Pancreas (tissue), 10 donors: Measurements from ENCODE around the gene SDC4. TPM values are rescaled to one million over a fixed set of nuclear protein-coding genes. Genes with fewer than 3 reads are reported as not detected.

Source experiments
- ATAC-seq, 4 donors: fragments of 200-7000 bp; cut with Tn5 transposase; one replicate each; pipeline versions ENCODE4 v1.8.0 to v1.9.1; 2020; ENCODE audit warnings: mild to moderate bottlenecking in 4 of 4, moderate library complexity in 4 of 4
- DNase-seq, 6 donors: peaks; one replicate each; pipeline ENCODE4 v3.0.0-alpha.2; 2020
- FAIRE-seq: peaks from 2 replicates; lab custom pipeline; 2012; peaks lifted over from hg19 to GRCh38; lab: Jason Lieb, UNC
- H3K27ac ChIP-seq, 4 donors: fragments of 200-600 bp; sonication (generic); 1 replicate in 3 of 4; 2 replicates in 1 of 4; pipeline versions ENCODE4 v1.5.0 to v1.8.0; 2020
- H3K27me3 ChIP-seq, 4 donors: fragments of 200-600 bp; one replicate each; pipeline ENCODE4 v1.8.0; 2021
- H3K36me3 ChIP-seq, 3 donors: fragments of 200-600 bp; sonication (generic) in 1 of 3; one replicate each; pipeline versions ENCODE4 v1.5.0 to v1.8.0; 2020 to 2021
- H3K4me1 ChIP-seq, 3 donors: fragments of 200-600 bp; one replicate each; pipeline ENCODE4 v1.8.0; 2021
- H3K4me3 ChIP-seq, 4 donors: fragments of 200-600 bp; sonication (generic) in 2 of 4; one replicate each; pipeline versions ENCODE4 v1.5.0 to v1.8.0; 2020 to 2021
- H3K9me3 ChIP-seq, 4 donors: fragments of 200-600 bp; one replicate each; pipeline ENCODE4 v1.8.0; 2021
- CTCF ChIP-seq, 4 donors: fragments of 200-600 bp; sonication (generic) in 3 of 4; IDR thresholded peaks; one replicate each; pipeline versions ENCODE4 v1.5.0 to v1.8.0; 2021; ENCODE audit warnings: antibody characterized with exemption in 4 of 4
- WGBS, 2 donors: extraction: QIAGEN DNeasy Blood & Tissue Kit; methylation state at CpG; one replicate each; pipeline ENCODE4 v1.1.7; 2013; 5-methylcytosine and 5-hydroxymethylcytosine counted together
- intact Hi-C, 3 donors: fragments of 100-400 bp; cut with DNase I; formaldehyde crosslinking; loops; one replicate each; pipeline versions ENCODE4 v1.11.1 to v1.14.2; 2022
- polyA plus RNA-seq, 2 donors: library from polyadenylated mRNA; stranded (reverse); fragments of 200-250 nt; gene quantifications; one replicate each; pipeline ENCODE4 v1.2.3, GENCODE V29; 2013
- total RNA-seq, 6 donors: library from RNA; stranded (reverse); fragmentation: NEBNext Ultra II Directional in 4 of 6; extraction: Animal tissue kit (Norgen Biotek cat#: 25700) in 4 of 6; gene quantifications; one replicate each; pipeline versions ENCODE4 v1.2.1 to v1.2.4, GENCODE V29; 2021 to 2023
- donor health status: healthy with polysubstance abuse.
- donor health status: DM: no; HTN: no; CAD: no; lungs with moderate emphysema.
- donor health status: DM: no; HTN: no; CAD: no.
- donor health status: control.
- donor health status: control.
- donor health status: Bipolar disorder and iron deficiency.
- donor health status: DM: yes; HTN: yes; CAD: no.
- donor health status: DM: no; HTN: no; CAD: no.
- donor health status: DM: no; HTN: no; CAD: no.
- donor health status: DM: yes; HTN: yes; CAD: no.

SDC4 gene
- total and polyA plus RNA-seq, 8 donors = 48.2 to 208 (median 55.0) TPM

GRCh38 chr20:45342855-45343531 lies 5.2 kb downstream of the SDC4 start:
- intact Hi-C loops = no loop called here
- H3K27ac ChIP-seq = peak overlapping the region; percentile 87 to 98 (median 94)
- ATAC-seq (peak in 1 of 4 donors; percentile 0), DNase-seq (peak in 5 of 6 donors; percentile 71 to 85 (median 82)), FAIRE-seq (no peak)
- 11 to 14% methylated on average over 6 of the region's 6 CpGs for WGBS, 2 donors
- H3K4me3 ChIP-seq = peak overlapping the region in 2 of 4 donors; percentile 84 to 92
- no peaks in the 10 kb centered on the region for H3K36me3 ChIP-seq
- no peaks in the 10 kb centered on the region for H3K9me3 ChIP-seq
- no peaks in the 10 kb centered on the region for H3K27me3 ChIP-seq
- H3K4me1 ChIP-seq = peaks cover 38 to 59% (median 58%) of the 10 kb centered on the region in 3 donors
- no peak for TF ChIP-seq CTCF (IDR thresholded peaks at IDR 0.05)

- ATAC-seq = peak; percentile 59 to 66 (median 60)
- Histone ChIP-seq H3K36me3 (no peaks in the 10 kb centered on the region), H3K4me1 (peaks cover 46 to 67% (median 66%) of the 10 kb centered on the region in 3 donors), H3K9me3 (no peaks in the 10 kb centered on the region), H3K27ac (peak overlapping the region; percentile 87 to 98 (median 94)), H3K4me3 (peak overlapping the region in 3 of 4 donors; percentile 8 to 92 (median 84)), H3K27me3 (no peaks in the 10 kb centered on the region)
- TF ChIP-seq CTCF (IDR thresholded peaks at IDR 0.05) = no peak
- peak; percentile 80 to 94 (median 88) for DNase-seq
- 6 to 10% methylated on average over 16 of the region's 16 CpGs for WGBS, 2 donors
- intact Hi-C loops = no loop called here
- FAIRE-seq = no peak
Observed at GRCh38 chr20:45341939-45342854, 6.0 kb downstream of the SDC4 start.

DNA sequence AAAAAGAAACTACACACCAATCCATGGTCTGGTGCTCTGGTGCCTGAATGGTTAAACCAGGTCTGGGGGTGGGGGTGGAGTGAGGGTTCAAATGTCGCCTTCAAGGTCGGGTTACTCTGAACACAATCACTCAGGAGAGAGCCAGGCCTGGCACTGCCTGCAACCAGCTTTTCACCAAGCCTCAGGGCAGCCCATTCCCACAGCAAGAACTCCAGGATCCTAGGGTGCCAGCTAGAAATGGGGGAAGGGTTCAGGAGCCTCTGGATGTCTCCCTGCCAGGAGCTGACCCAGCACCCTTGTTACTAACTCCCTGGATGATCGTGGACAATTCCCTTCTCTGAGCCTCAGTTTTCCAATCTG lies 6.7 kb downstream of the SDC4 start:
- no peaks in the 10 kb centered on the region for H3K36me3 ChIP-seq
- H3K4me3 ChIP-seq = peak overlapping the region in 3 of 4 donors; percentile 8 to 92 (median 84)
- ATAC-seq (peak in 3 of 4 donors; percentile 4 to 23 (median 6)), FAIRE-seq (no peak), DNase-seq (peak in 4 of 6 donors; percentile 54 to 66 (median 58))
- TF ChIP-seq CTCF (IDR thresholded peaks at IDR 0.05) = no peak
- H3K9me3 ChIP-seq = no peaks in the 10 kb centered on the region
- no peaks in the 10 kb centered on the region for H3K27me3 ChIP-seq
- WGBS, 2 donors = 5 to 10% methylated on average over 3 of the region's 3 CpGs
- H3K4me1 ChIP-seq = peaks cover 53 to 73% (median 71%) of the 10 kb centered on the region in 3 donors
- peak overlapping the region; percentile 87 to 98 (median 94) for H3K27ac ChIP-seq
- intact Hi-C loops = no loop called here

- H3K9me3 ChIP-seq = no peaks in the 10 kb centered on the region
- intact Hi-C loops = no loop called here
- no peaks in the 10 kb centered on the region for H3K27me3 ChIP-seq
- peaks cover 59 to 79% (median 77%) of the 10 kb centered on the region in 3 donors for H3K4me1 ChIP-seq
- WGBS, 2 donors = 12 to 16% methylated on average over 1 of the region's 1 CpG
- H3K4me3 ChIP-seq = peak overlapping the region in 2 of 4 donors; percentile 84 to 92
- no peak for ATAC-seq
- FAIRE-seq = no peak
- H3K36me3 ChIP-seq = no peaks in the 10 kb centered on the region
- no peak for DNase-seq
- TF ChIP-seq CTCF (IDR thresholded peaks at IDR 0.05) = no peak
- H3K27ac ChIP-seq = peak overlapping the region; percentile 87 to 98 (median 94)
Observed at GRCh38 chr20:45340951-45341350, 7.3 kb downstream of the SDC4 start.
